ENCODE data around the gene SYNE2. TPM values are rescaled to one million over a fixed set of nuclear protein-coding genes. Genes with fewer than 3 reads are reported as not detected.

The SYNE2 gene
- total RNA-seq, 1 donor from 2014 or later: 44.2 TPM

DNA sequence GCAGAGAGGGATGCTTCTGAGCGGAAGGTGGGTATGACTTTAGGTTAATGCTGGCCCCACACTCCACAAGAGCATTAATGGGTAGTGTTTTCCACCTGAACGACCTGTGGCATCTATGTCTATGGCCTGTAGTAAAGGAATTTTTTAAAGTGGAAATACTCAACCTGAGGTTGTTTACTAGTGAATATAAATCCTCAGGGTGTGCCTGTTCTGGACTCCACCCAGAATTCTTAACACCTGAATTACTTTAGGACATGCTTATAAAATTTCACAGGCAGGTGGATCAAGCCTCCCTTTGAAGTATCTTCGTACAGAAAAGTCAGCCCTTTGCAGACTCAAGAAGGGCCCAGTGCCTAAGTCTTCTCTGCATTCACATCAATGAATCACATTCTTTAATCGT, 245.3 kb downstream of the SYNE2 start:
- TF ChIP-seq, protein P1, sequence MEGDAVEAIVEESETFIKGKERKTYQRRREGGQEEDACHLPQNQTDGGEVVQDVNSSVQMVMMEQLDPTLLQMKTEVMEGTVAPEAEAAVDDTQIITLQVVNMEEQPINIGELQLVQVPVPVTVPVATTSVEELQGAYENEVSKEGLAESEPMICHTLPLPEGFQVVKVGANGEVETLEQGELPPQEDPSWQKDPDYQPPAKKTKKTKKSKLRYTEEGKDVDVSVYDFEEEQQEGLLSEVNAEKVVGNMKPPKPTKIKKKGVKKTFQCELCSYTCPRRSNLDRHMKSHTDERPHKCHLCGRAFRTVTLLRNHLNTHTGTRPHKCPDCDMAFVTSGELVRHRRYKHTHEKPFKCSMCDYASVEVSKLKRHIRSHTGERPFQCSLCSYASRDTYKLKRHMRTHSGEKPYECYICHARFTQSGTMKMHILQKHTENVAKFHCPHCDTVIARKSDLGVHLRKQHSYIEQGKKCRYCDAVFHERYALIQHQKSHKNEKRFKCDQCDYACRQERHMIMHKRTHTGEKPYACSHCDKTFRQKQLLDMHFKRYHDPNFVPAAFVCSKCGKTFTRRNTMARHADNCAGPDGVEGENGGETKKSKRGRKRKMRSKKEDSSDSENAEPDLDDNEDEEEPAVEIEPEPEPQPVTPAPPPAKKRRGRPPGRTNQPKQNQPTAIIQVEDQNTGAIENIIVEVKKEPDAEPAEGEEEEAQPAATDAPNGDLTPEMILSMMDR (conservative IDR thresholded peaks at IDR 0.05; ENCODE audit: low read depth, low read length): no peak
- no peak for DNase-seq (ENCODE audit: low read depth)

DNA sequence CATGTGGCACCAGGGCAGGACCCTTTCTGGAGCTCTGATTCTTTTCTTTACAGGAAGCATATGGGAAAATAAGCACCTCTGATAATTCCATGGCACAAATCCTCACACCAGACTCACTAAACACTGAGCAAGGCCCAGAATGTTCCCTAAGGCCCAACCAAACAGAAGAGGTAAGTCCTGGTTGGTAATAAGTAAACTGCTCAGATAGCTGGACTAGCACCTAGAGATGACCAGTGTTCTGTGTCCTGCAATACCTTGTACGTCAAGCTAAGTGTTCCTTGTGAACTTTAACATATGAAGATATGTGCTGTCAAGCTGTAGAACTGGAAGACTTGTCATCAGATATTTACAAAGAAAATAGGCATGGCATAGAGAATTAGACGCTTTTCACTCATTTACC, 254.6 kb downstream of the SYNE2 start:
- H3K4me3 ChIP-seq (ENCODE audit: low read depth, low read length): no peak overlapping the region
- no peak for DNase-seq (ENCODE audit: low read depth)
- TF ChIP-seq, protein P1 (conservative IDR thresholded peaks at IDR 0.05; ENCODE audit: low read depth, low read length): no peak

More for the DNA sequence above, 245.3 kb downstream of the SYNE2 start:
- no peak overlapping the region for H3K4me3 ChIP-seq (ENCODE audit: low read depth, low read length)

DNA sequence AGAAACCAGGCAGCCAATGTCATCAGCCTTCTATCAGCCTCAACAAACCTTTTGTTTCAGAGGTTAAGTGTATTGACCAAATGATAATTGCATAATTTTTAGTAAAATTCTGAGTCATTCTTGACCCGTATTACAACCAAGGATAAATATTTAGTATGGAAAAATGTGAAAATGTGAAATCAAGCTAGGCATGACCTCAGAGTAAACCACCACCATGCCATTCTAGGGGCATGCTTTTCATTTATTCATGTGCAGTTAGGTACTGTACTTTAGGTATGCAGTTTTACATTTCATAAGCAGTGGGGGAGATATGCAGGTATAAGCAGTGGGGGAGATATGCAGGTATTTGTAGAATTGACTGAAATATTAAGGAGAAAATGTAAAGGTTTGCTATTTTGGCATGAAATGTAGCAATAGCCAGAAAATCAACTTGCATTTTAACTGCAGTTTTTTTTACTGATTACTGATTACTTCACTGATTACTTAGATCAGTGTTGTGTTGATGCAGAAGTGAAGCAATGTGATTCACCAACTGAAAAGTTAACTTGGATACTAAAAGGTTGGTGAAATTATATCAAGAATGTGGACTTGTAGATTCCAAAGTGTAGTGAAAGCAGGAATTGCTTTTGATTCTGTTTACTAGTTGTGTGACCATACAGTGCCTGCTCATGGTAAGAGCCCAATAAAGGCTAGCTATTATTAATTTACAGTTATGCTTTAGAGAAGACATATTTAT, 257.2 kb downstream of the SYNE2 start:
- TF ChIP-seq, protein P1 (conservative IDR thresholded peaks at IDR 0.05; ENCODE audit: low read depth, low read length): no peak
- no peak overlapping the region for H3K4me3 ChIP-seq (ENCODE audit: low read depth, low read length)
- DNase-seq (ENCODE audit: low read depth): peak; percentile 59

DNA sequence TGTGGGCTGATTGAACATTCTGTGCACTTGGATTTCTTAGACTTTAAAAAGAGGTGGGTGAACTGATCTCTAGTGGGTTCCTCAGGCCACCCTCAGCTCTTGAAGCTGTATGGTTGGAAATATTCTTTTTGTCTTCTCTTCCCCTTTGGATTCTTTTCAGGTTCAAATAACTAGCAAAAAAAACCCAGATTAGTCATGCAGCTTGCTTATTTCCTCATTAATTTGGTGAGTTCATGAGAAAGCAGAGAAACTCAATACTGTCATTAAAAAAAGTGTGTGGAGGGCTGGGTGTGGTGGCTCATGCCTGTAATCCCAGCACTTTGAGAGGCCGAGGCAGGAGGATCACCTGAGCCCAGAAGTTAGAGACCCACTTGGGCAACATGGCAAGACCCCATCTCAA, 258.0 kb downstream of the SYNE2 start:
- no peak for DNase-seq (ENCODE audit: low read depth)
- TF ChIP-seq, protein P1 (conservative IDR thresholded peaks at IDR 0.05; ENCODE audit: low read depth, low read length): no peak
- no peak overlapping the region for H3K4me3 ChIP-seq (ENCODE audit: low read depth, low read length)

DNA sequence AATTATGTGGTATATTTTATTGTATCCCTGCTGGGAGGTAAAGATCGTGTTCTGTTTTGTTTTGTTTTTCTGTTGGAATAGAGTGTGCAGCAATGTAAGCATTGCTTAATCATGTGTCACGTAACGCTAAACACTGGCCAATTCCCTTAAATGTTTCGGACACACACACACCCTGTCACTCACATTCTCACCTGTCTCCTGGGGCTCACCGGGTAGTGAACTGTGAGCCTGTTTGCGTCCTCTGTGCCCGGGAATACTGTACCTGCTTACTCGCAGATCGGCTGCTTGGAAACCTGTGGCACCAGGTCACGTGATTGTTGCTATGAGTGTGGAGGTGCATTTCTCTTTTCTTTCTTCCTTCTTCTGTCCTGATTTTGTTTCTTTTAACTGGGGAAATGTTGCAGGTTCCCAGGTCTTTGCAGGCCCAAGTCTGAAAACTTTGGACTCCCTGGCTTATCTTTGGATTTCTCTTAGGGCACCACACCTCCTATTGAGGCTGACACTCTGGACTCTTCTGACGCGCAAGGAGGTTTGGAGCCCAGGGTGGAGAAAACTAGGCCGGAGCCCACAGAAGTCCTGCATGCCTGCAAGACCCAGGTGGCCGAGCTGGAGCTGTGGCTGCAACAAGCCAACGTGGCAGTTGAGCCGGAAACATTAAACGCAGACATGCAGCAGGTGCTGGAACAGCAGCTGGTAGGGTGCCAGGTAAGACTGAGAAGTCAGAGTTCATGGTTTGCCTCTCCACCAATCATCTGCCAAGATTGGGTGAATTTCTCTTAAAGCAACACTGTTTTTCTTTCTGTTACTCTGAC, 260.3 kb downstream of the SYNE2 start:
- peak overlapping the region; percentile 17 for H3K4me3 ChIP-seq (ENCODE audit: low read depth, low read length)
- no peak for DNase-seq (ENCODE audit: low read depth)

DNA sequence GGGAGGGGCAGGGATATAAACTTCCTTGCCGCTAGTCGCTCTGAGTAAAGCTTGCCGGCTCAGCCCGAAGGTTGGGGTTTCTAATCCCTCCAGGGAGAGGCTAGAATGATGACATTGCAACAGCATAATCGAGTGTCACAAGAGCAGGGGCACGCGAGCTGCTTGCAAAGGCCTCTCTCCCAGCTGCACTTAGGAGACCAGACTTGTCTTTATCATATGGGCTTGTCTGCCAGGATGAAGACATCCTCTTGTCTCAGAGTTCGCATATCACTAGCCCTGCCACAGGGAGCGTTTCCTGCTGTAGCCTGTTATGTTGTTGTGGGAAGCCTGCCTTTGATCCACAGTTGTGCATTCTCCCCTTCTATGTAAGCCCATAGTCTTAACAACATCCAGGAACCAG, 261.4 kb downstream of the SYNE2 start:
- DNase-seq (ENCODE audit: low read depth): no peak
- H3K4me3 ChIP-seq (ENCODE audit: low read depth, low read length): no peak overlapping the region
- TF ChIP-seq, protein P1 (conservative IDR thresholded peaks at IDR 0.05; ENCODE audit: low read depth, low read length): no peak

More for the DNA sequence above, 260.3 kb downstream of the SYNE2 start:
- TF ChIP-seq, protein P1 (conservative IDR thresholded peaks at IDR 0.05; ENCODE audit: low read depth, low read length): no peak
